ENCODE measurements around the gene SLAMF1.

SLAMF1 gene

DNA sequence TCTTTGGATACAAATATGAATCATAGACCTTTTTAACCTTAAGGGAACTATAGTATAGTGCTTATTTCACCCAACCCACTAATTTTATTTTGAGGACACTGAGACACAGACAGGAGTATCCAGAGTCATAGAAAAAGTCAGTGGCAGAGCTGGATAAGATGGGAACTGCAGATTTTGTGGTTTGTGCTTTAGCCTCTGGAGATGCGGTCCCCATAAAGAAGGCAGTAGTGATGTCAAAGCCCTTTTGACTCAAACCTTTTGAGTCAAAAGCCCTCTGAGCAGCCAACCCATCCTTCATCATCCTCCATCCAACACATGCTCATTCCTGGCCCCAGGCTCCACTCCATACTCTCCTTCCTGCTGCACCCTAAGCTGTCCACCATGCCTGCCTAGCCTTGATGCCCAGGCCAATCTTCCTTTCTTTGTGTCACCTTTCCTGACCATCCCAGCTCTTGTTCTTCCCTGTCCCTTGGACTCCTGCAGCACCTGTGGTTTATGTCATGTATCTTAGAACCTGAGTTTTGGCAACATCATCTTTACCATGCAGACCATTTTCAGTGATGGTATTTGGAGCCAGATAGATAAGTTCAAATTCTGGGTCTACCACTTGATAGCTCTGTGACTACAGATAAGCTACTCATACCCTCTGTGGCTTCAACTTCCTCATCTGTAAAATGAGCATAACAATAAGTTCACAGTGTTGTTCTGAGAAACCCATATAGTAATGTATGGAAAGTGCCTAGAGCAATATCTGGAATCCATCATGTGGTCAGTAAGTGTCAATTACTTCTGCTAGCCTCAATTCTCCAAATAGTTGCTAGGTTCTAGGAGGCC lies 20.1 kb downstream of the SLAMF1 start:
- DNase-seq (ENCODE audit: low read depth) = peak; percentile 53
- TF ChIP-seq, protein P1, sequence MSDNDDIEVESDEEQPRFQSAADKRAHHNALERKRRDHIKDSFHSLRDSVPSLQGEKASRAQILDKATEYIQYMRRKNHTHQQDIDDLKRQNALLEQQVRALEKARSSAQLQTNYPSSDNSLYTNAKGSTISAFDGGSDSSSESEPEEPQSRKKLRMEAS (IDR thresholded peaks at IDR 0.05; ENCODE audit: low read depth, low read length) = no peak
- TF ChIP-seq, protein P2, sequence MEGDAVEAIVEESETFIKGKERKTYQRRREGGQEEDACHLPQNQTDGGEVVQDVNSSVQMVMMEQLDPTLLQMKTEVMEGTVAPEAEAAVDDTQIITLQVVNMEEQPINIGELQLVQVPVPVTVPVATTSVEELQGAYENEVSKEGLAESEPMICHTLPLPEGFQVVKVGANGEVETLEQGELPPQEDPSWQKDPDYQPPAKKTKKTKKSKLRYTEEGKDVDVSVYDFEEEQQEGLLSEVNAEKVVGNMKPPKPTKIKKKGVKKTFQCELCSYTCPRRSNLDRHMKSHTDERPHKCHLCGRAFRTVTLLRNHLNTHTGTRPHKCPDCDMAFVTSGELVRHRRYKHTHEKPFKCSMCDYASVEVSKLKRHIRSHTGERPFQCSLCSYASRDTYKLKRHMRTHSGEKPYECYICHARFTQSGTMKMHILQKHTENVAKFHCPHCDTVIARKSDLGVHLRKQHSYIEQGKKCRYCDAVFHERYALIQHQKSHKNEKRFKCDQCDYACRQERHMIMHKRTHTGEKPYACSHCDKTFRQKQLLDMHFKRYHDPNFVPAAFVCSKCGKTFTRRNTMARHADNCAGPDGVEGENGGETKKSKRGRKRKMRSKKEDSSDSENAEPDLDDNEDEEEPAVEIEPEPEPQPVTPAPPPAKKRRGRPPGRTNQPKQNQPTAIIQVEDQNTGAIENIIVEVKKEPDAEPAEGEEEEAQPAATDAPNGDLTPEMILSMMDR (IDR thresholded peaks at IDR 0.05; ENCODE audit: low read depth, low read length) = no peak
- TF ChIP-seq POLR2A (IDR thresholded peaks at IDR 0.05; ENCODE audit: extremely low read depth, insufficient read length) = no peak
- no peak for TF ChIP-seq MYC (IDR thresholded peaks at IDR 0.05; ENCODE audit: low read depth, low read length)
- no peak overlapping the region for H3K4me3 ChIP-seq (ENCODE audit: low read depth, low read length)

- H3K4me3 ChIP-seq (ENCODE audit: low read depth, low read length) = no peak overlapping the region
- peak; percentile 59 for DNase-seq (ENCODE audit: low read depth)
- TF ChIP-seq POLR2A (IDR thresholded peaks at IDR 0.05; ENCODE audit: extremely low read depth, insufficient read length) = no peak
- TF ChIP-seq, protein P1 (IDR thresholded peaks at IDR 0.05; ENCODE audit: low read depth, low read length) = no peak
- TF ChIP-seq MYC (IDR thresholded peaks at IDR 0.05; ENCODE audit: low read depth, low read length) = no peak
- TF ChIP-seq, protein P2 (IDR thresholded peaks at IDR 0.05; ENCODE audit: low read depth, low read length) = no peak
Observed at GRCh38 chr1:160625725-160626498, 20.9 kb downstream of the SLAMF1 start.

GRCh38 chr1:160625321-160625720 lies 21.5 kb downstream of the SLAMF1 start:
- no peak overlapping the region for H3K4me3 ChIP-seq (ENCODE audit: low read depth, low read length)
- DNase-seq (ENCODE audit: low read depth) = no peak
- TF ChIP-seq MYC (IDR thresholded peaks at IDR 0.05; ENCODE audit: low read depth, low read length) = no peak
- TF ChIP-seq, protein P2 (IDR thresholded peaks at IDR 0.05; ENCODE audit: low read depth, low read length) = no peak
- TF ChIP-seq, protein P1 (IDR thresholded peaks at IDR 0.05; ENCODE audit: low read depth, low read length) = no peak
- TF ChIP-seq POLR2A (IDR thresholded peaks at IDR 0.05; ENCODE audit: extremely low read depth, insufficient read length) = no peak

DNA sequence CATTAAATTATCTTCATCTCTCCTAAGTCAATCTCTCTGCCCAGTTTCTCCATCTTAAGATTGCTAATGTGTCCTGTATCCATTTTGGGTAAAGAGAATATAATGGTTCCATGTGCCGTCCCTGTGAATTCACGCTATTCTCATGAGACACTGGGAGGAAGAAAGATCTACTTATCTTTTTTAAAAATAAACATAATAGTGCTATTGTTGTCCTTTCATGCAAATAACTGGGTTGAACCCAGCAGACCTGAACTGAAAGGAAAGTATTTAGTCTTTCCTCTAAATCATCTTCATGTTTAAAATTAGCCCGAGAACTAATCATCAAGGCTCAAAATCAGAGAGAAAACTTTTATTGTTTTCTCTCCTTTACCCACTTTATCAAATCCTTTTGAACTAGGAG lies 22.4 kb downstream of the SLAMF1 start:
- no peak overlapping the region for H3K4me3 ChIP-seq (ENCODE audit: low read depth, low read length)
- DNase-seq (ENCODE audit: low read depth) = no peak
- TF ChIP-seq MYC (IDR thresholded peaks at IDR 0.05; ENCODE audit: low read depth, low read length) = no peak
- no peak for TF ChIP-seq POLR2A (IDR thresholded peaks at IDR 0.05; ENCODE audit: extremely low read depth, insufficient read length)
- TF ChIP-seq, protein P1 (IDR thresholded peaks at IDR 0.05; ENCODE audit: low read depth, low read length) = no peak
- TF ChIP-seq, protein P2 (IDR thresholded peaks at IDR 0.05; ENCODE audit: low read depth, low read length) = no peak

GRCh38 chr1:160623862-160624261 lies 23.0 kb downstream of the SLAMF1 start:
- no peak for TF ChIP-seq POLR2A (IDR thresholded peaks at IDR 0.05; ENCODE audit: extremely low read depth, insufficient read length)
- TF ChIP-seq, protein P1 (IDR thresholded peaks at IDR 0.05; ENCODE audit: low read depth, low read length) = no peak
- no peak for TF ChIP-seq MYC (IDR thresholded peaks at IDR 0.05; ENCODE audit: low read depth, low read length)
- TF ChIP-seq, protein P2 (IDR thresholded peaks at IDR 0.05; ENCODE audit: low read depth, low read length) = no peak
- H3K4me3 ChIP-seq (ENCODE audit: low read depth, low read length) = no peak overlapping the region
- DNase-seq (ENCODE audit: low read depth) = peak; percentile 22
